GM18907 (cell line): ENCODE data around the gene TMIGD3.
A peak's percentile ranks its signal among the peaks of the same experiment; 100 is the strongest.

Experiments
- ATAC-seq: cut with Tn5 transposase; IDR thresholded peaks from one replicate; pipeline ENCODE4 v1.9.1; 2021; ENCODE audit warnings: mild to moderate bottlenecking, moderate library complexity; ENCODE audit not compliant: unreplicated experiment

TMIGD3 gene

DNA sequence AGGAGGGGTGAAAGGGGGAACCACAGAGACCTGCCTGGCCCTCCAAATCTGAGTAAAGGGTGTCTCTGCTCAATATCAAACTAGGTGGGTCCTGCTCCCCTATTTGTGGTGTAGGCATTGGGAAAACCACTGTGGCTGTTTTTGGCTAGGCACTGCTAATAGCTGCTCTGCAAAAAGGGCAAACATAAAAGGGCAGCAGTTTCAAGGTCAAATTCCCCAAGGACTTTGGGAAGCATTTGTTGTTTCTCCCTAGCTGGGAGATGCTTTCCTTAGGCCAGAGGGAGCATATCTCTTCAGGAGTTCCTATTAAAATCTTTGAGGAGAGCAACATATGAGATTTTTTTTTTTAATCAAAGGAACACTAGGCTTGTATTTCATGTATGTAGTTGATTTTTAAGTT lies 27.2 kb downstream of the TMIGD3 start:
- no peak for ATAC-seq

DNA sequence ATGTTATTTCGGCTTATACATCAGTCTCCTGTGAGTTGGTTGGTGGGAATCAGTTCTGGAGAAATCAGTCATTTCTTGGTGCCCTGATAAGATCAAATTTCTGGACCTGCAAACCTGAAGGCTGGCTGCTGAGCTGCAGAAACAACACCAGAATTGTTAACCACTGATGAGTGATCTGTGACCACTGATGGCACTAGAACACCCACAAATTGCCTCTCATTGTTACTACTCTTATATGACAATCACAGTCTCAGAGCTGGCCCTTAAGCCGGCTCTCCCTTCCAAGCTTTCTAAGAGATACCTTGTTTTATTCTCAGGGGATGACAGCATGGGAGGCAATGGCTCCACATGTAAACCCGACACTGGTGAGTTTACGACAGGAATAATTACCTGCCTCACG lies 27.7 kb downstream of the TMIGD3 start:
- peak; percentile 52 for ATAC-seq

DNA sequence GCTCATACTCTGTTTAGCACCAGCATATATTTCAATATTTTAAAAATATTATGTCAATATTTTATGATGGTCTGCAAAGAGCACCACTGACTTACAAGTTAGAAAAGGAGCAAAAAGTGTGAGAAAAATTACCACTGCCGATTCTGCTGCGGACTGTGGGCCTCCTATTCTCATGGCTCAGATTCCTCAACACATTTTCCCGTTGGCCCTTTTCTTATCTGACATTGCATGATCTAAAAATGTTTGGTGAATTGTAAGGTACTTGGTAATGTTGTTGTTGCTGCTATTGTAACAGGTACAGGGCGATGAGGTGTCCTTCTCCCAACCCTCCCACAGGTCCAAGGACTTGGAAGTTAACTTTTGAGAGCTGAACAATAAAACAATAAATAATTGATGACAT lies 28.9 kb downstream of the TMIGD3 start:
- no peak for ATAC-seq

- ATAC-seq: no peak
Observed at GRCh38 chr1:111474106-111474505, 29.3 kb downstream of the TMIGD3 start.

- ATAC-seq: no peak
Observed at GRCh38 chr1:111471538-111471937, 31.9 kb downstream of the TMIGD3 start.

DNA sequence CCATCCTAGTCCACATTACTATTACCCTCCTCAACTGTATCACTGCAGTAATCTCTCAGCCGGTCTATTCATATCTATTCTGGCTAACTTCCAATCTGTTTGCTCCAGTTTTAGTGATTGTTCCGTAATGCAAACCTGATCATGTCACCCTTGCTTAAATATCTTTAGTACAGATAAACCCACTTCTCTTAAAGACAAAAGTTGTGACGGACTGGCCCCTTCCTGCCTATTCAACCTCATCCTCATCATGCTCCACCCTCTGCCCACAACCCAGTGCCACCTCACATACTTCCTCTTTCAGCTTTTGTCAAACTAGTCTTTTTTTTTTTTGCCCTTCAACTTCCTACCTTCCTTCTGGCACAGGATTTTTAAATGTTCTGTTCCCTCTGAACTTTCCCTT lies 32.4 kb downstream of the TMIGD3 start:
- ATAC-seq: peak; percentile 67

GRCh38 chr1:111470596-111470995 lies 32.8 kb downstream of the TMIGD3 start:
- no peak for ATAC-seq

DNA sequence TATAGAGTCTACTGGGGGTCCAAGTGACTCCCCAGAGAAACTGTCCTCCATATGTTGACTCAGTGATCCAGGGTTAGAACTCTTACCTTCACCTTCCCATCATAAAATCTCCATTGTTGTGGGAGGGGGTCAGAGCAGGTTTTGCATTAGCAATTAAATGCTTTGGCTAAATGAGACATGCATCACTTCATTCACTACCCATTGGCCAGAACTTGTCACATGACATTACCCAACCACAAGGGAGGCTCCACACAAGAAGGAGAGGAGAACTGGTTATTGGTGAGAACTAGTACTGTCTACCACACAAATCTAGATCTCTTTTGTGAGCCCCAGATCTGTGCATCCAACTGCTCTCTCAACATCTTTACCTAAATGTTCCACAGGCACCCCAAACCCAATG lies 33.9 kb downstream of the TMIGD3 start:
- no peak for ATAC-seq

DNA sequence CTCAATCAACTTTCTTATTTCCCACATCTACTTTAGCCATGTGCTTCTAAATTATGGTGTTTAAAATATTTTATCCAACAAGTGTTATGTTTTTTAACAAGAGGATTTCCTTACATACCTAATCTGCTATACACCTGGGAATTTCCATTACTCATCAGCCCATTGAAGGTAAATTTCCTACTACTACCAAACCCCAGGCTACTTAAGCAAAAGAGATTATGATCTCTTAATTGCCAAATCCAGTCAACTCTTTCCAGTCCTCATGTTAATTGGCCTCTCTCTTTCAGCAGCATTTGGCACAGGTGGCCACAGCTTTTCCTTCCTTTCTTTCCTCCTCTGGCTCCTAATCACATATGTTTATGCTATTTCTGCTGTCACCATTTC lies 34.7 kb downstream of the TMIGD3 start:
- ATAC-seq: no peak

GRCh38 chr1:111467865-111468716 lies 35.3 kb downstream of the TMIGD3 start:
- ATAC-seq: no peak

DNA sequence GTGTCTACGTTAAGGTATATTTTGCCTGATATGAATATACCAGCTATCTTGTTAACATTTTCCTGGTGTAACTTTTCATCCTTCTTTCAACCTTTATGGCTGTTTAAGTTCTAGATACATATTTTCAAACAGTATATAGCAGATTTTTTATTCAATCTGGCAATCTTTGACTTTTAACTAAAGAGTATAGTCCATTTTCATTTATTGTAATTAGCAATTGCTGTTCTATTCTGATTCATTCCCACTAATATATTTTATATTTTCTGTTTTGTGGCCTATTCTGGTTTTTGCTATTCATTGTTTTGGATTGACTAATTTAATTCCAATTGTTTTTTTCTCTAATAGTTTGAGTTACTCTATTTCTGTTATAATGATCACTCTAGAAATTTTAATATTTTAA lies 37.0 kb downstream of the TMIGD3 start:
- no peak for ATAC-seq

DNA sequence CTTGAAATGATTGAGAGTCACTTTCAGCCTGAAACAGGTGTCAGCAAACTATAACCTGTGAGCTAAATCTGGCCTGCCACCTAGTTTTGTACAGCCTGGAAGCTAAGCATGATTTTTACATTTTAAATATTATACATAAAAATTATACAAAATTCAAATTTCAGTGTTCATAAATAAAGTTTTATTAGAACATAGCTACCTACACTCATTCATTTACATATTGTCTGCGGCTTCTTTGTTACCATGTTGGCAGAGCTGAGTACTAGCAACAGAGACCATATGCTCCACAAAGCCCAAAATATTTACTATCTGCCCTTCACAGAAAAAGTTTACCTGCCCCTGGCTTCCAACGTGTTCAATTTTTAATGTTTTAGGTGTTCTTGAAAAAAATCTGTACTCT lies 37.7 kb downstream of the TMIGD3 start:
- no peak for ATAC-seq

DNA sequence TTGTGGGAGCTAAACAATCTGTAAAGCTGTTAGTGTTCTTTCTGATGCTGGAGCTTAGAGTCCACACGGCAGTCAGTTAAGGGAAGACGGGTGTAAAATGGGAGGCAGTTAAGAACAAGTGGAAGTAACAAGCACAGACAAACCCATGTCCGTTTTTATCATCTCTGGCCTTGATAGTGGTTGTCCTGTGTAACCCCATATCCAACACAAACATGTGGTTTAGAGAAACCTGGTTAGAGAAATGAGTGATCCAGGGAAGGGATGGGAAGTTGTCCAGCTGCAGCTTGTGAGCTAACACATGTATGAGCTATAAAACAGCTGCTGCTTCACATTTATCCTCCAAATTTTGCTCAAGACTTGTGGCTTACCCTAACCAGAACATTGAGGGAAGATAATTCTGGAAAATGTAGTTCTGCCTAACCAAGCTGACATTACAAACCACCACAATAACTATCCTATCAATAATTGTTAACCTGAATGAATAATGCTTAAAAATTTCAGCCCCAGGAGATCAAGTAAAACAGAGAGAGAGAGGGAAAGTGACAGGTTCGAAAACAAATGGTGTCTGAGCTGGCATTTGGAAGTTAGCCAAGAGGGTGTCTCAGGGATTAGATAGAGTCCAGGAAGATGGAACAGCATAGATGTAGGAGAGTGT lies 40.3 kb downstream of the TMIGD3 start:
- no peak for ATAC-seq

DNA sequence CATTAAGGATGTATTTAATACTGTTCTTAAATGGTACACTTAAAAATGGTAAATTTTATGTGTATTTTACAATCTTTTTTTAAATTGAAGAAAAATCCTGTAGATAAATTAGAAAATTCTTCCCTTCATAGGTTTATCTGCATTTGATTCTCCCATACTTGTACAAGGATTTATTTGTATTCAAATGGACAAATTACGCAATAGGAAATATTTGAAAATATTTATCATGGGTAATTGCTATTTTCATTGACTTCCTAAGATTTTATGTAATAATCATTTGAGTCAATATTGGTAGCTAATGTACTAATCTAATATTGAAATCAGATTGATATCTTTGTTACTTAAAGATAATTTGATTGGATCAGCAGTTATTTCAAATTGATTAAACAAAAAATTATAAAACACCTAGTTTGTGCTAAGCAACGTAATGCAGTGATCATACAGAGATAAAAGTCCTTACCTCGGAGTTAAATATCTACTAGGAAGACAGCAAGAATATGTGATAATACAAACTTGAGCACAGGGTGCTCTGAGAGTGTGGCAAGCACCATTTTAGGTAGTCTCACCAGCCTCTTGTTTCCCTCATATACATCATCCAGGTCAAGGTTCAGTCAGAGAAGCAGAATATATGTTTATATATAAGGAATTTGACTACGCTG lies 40.9 kb downstream of the TMIGD3 start:
- no peak for ATAC-seq

DNA sequence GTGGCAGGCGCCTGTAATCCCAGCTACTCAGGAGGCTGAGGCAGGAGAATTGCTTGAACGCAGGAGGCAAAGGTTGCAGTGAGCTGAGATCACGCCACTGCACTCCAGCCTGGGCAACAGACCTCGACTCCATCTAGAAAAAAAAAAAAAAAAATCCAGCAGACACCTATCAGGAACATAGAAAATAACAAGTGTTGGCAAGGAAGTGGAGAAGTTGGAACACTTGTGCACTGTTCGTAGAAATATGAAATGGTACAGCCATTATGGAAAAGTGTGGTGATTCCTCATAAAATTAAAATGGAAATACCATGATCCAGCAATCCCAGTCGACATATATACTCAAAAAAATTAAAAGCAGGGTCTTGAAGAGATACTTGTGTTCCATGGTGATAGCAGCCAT lies 41.7 kb downstream of the TMIGD3 start:
- ATAC-seq: no peak

- ATAC-seq: no peak
Observed at GRCh38 chr1:111455642-111456031, 47.8 kb downstream of the TMIGD3 start.

DNA sequence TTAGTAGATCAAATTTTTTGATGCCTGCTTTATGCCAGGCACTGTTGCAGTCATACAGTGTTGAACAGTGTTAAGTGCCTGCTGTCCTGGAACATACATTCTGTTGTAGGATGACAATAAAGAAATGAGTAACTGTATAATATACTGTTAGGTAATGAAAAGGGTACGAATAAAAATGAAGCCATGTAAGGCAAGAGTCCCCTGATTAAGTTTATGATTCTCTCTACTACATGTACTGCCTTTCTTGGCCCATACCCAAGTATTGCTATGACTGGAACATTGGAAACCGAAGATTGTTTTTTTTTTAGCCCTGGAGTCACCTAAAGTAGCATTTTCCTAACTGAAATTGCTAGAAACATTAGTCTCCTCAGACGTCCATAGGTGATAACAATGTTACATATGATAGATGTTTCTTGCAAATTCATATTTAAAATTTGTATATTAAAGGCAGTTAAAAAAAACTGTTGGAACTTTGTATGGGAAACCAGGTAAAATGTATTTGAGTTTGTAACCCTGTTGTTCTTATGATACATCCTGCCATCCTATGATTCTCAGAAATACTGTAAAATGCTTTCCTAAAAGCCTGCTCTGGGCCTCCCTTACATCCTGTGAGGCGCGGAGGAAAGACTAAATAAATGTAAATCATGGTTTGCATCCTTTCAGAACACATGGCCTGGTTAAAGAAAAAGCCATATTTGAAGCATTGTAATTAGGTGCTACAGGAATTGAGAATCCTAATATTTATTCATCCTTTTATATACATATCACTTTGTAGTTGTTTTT lies 48.4 kb downstream of the TMIGD3 start:
- no peak for ATAC-seq

DNA sequence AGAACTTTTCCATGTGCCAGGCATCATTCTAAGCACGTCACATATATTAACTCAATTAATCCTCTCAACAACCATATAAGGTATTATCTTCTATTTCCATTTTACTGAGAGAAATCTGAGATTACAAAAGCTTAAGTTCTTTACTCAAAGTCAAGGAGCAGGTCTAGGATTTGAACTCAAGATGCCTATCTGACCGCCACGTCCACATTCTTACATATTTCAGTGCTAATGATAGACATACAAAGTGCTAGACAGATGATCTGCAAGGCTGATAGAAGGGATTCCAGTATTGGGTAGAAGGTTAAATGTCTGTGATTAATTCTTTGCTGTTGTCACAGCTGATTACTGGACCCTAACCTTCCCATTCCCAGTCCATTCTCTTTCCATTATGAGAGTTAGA lies 49.7 kb downstream of the TMIGD3 start:
- ATAC-seq: no peak

- no peak for ATAC-seq
Observed at GRCh38 chr1:111452581-111452980, 50.9 kb downstream of the TMIGD3 start.

DNA sequence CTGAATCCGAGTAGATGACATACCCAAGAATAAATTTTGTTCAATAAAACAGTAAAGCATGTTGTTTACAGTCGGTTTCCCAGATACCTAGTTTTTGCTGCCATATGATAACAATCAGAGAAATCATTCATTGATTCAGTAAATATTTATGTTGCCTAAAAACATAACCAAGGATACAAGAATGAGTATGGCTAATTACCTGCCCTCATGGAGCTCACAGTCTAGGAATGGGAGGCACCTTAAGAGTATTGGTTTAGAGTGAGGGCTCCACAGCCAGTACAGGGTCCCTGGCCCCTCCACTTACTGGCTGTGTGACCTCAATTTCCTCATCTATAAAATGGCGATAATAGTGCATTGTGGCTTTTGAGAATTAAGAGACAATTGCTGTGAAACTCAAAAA lies 53.2 kb downstream of the TMIGD3 start:
- no peak for ATAC-seq

GRCh38 chr1:111449703-111450017 lies 53.8 kb downstream of the TMIGD3 start:
- no peak for ATAC-seq
